Esophagus squamous epithelium (tissue), 5 donors: ENCODE data around the gene JDP2. TPM values are rescaled to one million over a fixed set of nuclear protein-coding genes. Genes with fewer than 3 reads are reported as not detected.

Experiments
- DNase-seq: peaks from one replicate; lab custom pipeline; 2025; lab: John Stamatoyannopoulos, UW
- H3K27ac ChIP-seq, 4 donors: fragments of 200-600 bp; sonication (generic); one replicate each; pipeline ENCODE4 v1.5.1; 2016 to 2019; ENCODE audit warnings: mild to moderate bottlenecking in 1 of 4
- H3K27me3 ChIP-seq, 4 donors: fragments of 200-600 bp; sonication (generic); 1 replicate in 3 of 4; 2 replicates in 1 of 4; pipeline versions ENCODE4 v1.5.1 to v1.6.0; 2017 to 2021; ENCODE audit warnings: antibody characterized with exemption in 1 of 4
- H3K36me3 ChIP-seq, 3 donors: fragments of 200-600 bp; sonication (generic); one replicate each; pipeline ENCODE4 v1.5.1; 2016 to 2019
- H3K4me1 ChIP-seq, 3 donors: fragments of 200-600 bp; sonication (generic); one replicate each; pipeline ENCODE4 v1.5.1; 2017 to 2019
- H3K4me3 ChIP-seq, 4 donors: fragments of 200-600 bp; sonication (generic); 1 replicate in 3 of 4; 2 replicates in 1 of 4; pipeline ENCODE4 v1.5.1; 2016 to 2019; ENCODE audit warnings: mild to moderate bottlenecking in 2 of 4, moderate library complexity in 1 of 4
- H3K9me3 ChIP-seq, 3 donors: fragments of 200-600 bp; sonication (generic); one replicate each; pipeline ENCODE4 v1.5.1; 2016 to 2019
- CTCF ChIP-seq, 6 experiments: fragments of 450-650 bp in 4 of 6; fragments of 200-600 bp in 2 of 6; sonication (generic) in 2 of 6; IDR thresholded peaks; one replicate each; pipeline ENCODE4 v1.5.1; 2016 to 2019; ENCODE audit warnings: antibody characterized with exemption in 6 of 6, mild to moderate bottlenecking in 4 of 6, moderate library complexity in 4 of 6
- POLR2A ChIP-seq, 4 donors: fragments of 450-650 bp; IDR thresholded peaks; one replicate each; pipeline ENCODE4 v1.6.1; 2017; ENCODE audit warnings: antibody characterized with exemption in 4 of 4, mild to moderate bottlenecking in 4 of 4, moderate library complexity in 3 of 4
- WGBS, 2 donors: methylation state at CpG; one replicate each; pipeline ENCODE4 v1.1.5; 2018; 5-methylcytosine and 5-hydroxymethylcytosine counted together
- intact Hi-C: fragments of 100-400 bp; cut with DNase I; formaldehyde crosslinking; loops from one replicate; pipeline ENCODE4 v1.15.0; 2022
- total RNA-seq, 4 donors: library from RNA; depleted of rRNA; stranded (reverse); fragments of >200 nt; gene quantifications; one replicate each; pipeline ENCODE4 v1.1.0, GENCODE V29; 2016
- donor health status: DM: yes; HTN: yes; CAD: no.

The JDP2 gene
- total RNA-seq, 4 donors from 2014 or later = 20.9 to 41.8 (median 36.9) TPM

DNA sequence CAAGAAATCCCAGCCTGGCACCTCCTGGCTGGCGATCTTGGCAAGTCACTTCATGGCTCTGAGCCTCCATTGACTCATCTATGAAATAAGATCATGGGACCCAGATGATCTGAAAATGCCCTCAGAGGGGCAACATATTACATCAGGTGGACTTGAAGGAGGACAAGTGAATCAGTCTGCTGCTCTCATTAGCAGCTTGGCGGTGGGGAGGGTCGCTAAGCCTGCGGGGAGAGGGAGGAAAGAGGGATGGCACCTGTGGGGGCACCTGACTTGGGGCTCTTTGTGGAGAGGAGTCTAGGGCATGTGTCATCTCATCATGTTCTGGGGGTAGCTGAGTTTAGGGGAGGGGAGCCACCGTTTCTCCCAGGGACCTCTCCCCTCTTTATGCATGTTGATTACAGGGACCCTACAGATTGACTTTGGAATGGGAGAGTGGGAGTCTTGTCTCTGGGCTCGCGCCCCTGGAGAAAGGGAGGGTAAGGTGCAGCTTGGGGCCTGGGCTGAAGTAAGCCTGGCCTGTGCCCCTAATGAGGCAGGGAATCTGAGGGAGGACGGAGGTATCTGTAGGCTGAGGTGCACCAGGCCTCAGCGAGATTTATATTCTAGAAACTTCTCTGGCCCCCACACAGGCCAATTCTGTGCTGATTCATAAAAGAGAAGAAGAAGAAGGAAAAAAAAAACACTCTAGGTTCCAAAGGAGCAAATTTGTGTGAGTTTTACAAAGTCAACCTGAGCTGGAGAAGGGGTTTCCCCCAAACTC is 65.2 kb downstream of the JDP2 start:
- H3K4me3 ChIP-seq = no peak overlapping the region
- no peak overlapping the region for H3K27ac ChIP-seq
- peaks cover 0 to 7% (median 0%) of the 10 kb centered on the region in 3 donors for H3K4me1 ChIP-seq
- TF ChIP-seq CTCF (IDR thresholded peaks at IDR 0.05) = no peak
- no peak for TF ChIP-seq POLR2A (IDR thresholded peaks at IDR 0.05)
- 87 to 91% methylated on average over 8 to 9 of the region's 9 CpGs for WGBS, 2 donors
- intact Hi-C loops = no loop called here
- H3K9me3 ChIP-seq = no peaks in the 10 kb centered on the region
- H3K27me3 ChIP-seq = no peaks in the 10 kb centered on the region
- no peaks in the 10 kb centered on the region for H3K36me3 ChIP-seq
- DNase-seq = no peak

GRCh38 chr14:75493592-75494087 is 65.8 kb downstream of the JDP2 start:
- peaks cover 0 to 6% (median 0%) of the 10 kb centered on the region in 3 donors for H3K4me1 ChIP-seq
- H3K4me3 ChIP-seq = no peak overlapping the region
- intact Hi-C loops = no loop called here
- 55 to 59% methylated on average over 8 of the region's 8 CpGs for WGBS, 2 donors
- TF ChIP-seq POLR2A (IDR thresholded peaks at IDR 0.05) (no peak), CTCF (IDR thresholded peaks at IDR 0.05) (no peak)
- no peaks in the 10 kb centered on the region for H3K27me3 ChIP-seq
- no peaks in the 10 kb centered on the region for H3K9me3 ChIP-seq
- H3K36me3 ChIP-seq = no peaks in the 10 kb centered on the region
- DNase-seq = no peak
- H3K27ac ChIP-seq = no peak overlapping the region

- Histone ChIP-seq H3K9me3 (no peaks in the 10 kb centered on the region), H3K36me3 (no peaks in the 10 kb centered on the region), H3K27me3 (no peaks in the 10 kb centered on the region), H3K4me3 (no peak overlapping the region), H3K4me1 (no peaks in the 10 kb centered on the region), H3K27ac (no peak overlapping the region)
- DNase-seq = no peak
- intact Hi-C loops = no loop called here
- WGBS, 2 donors = 92 to 93% methylated on average over 2 to 5 of the region's 5 CpGs
- TF ChIP-seq CTCF (IDR thresholded peaks at IDR 0.05) (no peak), POLR2A (IDR thresholded peaks at IDR 0.05) (no peak)
Observed at GRCh38 chr14:75494896-75495295, 67.1 kb downstream of the JDP2 start.

GRCh38 chr14:75495399-75495798 is 67.6 kb downstream of the JDP2 start:
- no peaks in the 10 kb centered on the region for H3K4me1 ChIP-seq
- 70 to 77% methylated on average over 3 of the region's 3 CpGs for WGBS, 2 donors
- no peak overlapping the region for H3K4me3 ChIP-seq
- intact Hi-C loops = no loop called here
- no peak overlapping the region for H3K27ac ChIP-seq
- no peaks in the 10 kb centered on the region for H3K36me3 ChIP-seq
- H3K27me3 ChIP-seq = no peaks in the 10 kb centered on the region
- no peaks in the 10 kb centered on the region for H3K9me3 ChIP-seq
- DNase-seq = no peak
- TF ChIP-seq CTCF (IDR thresholded peaks at IDR 0.05) = no peak

DNA sequence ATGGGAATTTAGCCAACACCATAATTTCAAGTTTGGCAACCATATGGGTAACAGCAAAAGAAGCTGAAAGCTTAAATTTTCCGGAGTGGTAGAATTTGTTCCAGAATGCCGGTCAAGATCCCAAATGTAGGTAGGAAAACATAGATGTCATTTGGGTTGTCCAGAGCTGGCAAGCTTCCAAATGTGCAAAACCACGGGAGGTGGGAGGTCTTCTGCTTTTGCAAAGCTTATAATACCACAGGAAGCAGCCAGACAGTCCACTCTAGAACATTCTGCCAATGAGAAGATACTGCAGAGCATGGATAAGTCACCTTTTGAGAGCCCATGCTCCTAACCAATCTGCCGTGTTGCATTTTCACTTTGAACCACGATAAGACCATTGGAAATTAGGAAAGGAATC is 68.1 kb downstream of the JDP2 start:
- no peak overlapping the region for H3K27ac ChIP-seq
- TF ChIP-seq POLR2A (IDR thresholded peaks at IDR 0.05) = no peak
- TF ChIP-seq CTCF (IDR thresholded peaks at IDR 0.05) = no peak
- no peak overlapping the region for H3K4me3 ChIP-seq
- no peaks in the 10 kb centered on the region for H3K27me3 ChIP-seq
- H3K36me3 ChIP-seq = no peaks in the 10 kb centered on the region
- no peaks in the 10 kb centered on the region for H3K4me1 ChIP-seq
- H3K9me3 ChIP-seq = no peaks in the 10 kb centered on the region
- no peak for DNase-seq
- WGBS, 2 donors = 73 to 74% methylated on average over 4 to 5 of the region's 5 CpGs
- intact Hi-C loops = no loop called here
